IMR-90 (cell line): ENCODE measurements around the gene WDR27. TPM values are rescaled to one million over a fixed set of nuclear protein-coding genes. Genes with fewer than 3 reads are reported as not detected.

Source experiments
- CEBPB ChIP-seq: IDR thresholded peaks from 2 replicates; pipeline ENCODE4 v1.6.1; 2012; ENCODE audit warnings: low read depth, low read length, improper control_type of control experiment
- CHD1 ChIP-seq: IDR thresholded peaks from 2 replicates; pipeline ENCODE4 v1.6.1; 2012; ENCODE audit warnings: low read depth, low read length, improper control_type of control experiment
- CTCF ChIP-seq: conservative IDR thresholded peaks from 2 replicates; pipeline ENCODE4 v1.5.1; 2012; ENCODE audit warnings: mild to moderate bottlenecking, low read depth, low read length, improper control_type of control experiment
- SMC3 ChIP-seq: fragments of 150-350 bp; IDR thresholded peaks from 2 replicates; pipeline ENCODE4 v1.6.1; 2016; ENCODE audit warnings: low read depth, mild to moderate bottlenecking, antibody characterized with exemption, low read length, moderate library complexity
- polyA plus RNA-seq, 3 experiments: library from polyadenylated mRNA; depleted of rRNA; stranded (reverse); fragments of >200 nt; gene quantifications; 2 replicates each; pipeline ENCODE4 v1.2.3, GENCODE V29; 2012; ENCODE audit warnings: low replicate concordance in 1 of 3
- total RNA-seq: library from RNA; depleted of rRNA; stranded (reverse); fragments of >200 nt; gene quantifications from 2 replicates; pipeline ENCODE4 v1.2.3, GENCODE V29; 2012

Gene WDR27
- total and polyA plus RNA-seq, 2 of the 4 experiments (the other 2 are of a cell fraction): 7.0 to 18.5 TPM

DNA sequence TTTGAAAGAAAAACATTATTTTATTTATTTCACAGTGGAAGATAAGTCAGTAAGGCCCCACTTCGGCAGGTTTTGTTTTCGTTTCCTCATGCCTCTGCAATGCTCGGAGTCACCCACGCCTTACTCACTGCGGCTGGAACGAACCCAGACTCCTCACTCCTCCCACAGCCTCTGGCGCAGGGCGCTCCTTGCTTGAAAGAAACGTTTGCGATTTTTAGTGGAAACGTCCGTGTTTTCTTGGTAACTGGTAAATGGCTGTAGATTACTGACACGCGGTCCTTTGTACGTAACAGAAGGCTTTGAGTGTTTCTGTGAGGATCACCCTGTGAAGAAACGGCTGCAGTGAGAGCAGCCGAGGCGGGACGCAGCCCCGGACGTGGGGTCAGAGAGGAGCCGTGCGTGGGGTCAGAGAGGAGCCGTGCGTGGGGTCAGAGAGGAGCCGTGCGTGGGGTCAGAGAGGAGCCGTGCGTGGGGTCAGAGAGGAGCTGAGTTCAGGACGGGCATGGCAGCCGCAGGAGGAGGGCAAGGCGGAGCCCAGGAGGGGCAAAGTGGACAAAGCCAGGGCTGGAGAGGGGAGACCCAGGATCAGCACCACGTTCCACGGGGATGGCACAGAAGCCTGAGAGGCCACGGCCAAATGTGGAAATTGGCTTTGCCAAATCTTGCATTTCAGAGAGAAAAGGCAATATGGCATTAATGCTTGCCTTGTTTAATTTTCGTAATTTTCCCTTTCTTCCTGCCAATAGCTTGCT, 249.5 kb downstream of the WDR27 start (continued):
- TF ChIP-seq CEBPB (peak; percentile 70), SMC3 (peak; percentile 18; the same call in 1 of the 2 replicates), CTCF (no peak), CHD1 (no peak)
